HCT116 (cell line): ENCODE measurements around the gene POLR2H. TPM values are rescaled to one million over a fixed set of nuclear protein-coding genes. Genes with fewer than 3 reads are reported as not detected.

ENCODE experiments used
- ATAC-seq: fragments of 200-7000 bp; cut with Tn5 transposase; 2 replicates; pipeline ENCODE4 v1.9.1; 2020; ENCODE audit warnings: mild to moderate bottlenecking, moderate library complexity
- BruUV-seq: library from RNA; stranded (reverse); fragments of 400-500 nt; replicated peaks from 2 replicates; lab custom pipeline; 2021; lab: Mats Ljungman, UMichigan
- CTCF ChIA-PET: fragments of 300-600 bp; sonication (Branson Sonifier 250); formaldehyde crosslinking; loops from one replicate; lab custom pipeline; 2021; ENCODE audit warnings: antibody characterized with exemption; lab: Charles Lee
- POLR2A ChIA-PET: fragments of 300-600, 350-600 bp; sonication (Branson Sonifier 250); formaldehyde crosslinking; loops from one replicate; lab custom pipeline; 2021; ENCODE audit warnings: antibody characterized with exemption; lab: Charles Lee
- RAD21 ChIA-PET, 2 experiments: fragments of 300-600 bp; sonication (Branson Sonifier 250); formaldehyde crosslinking; loops; one replicate each; lab custom pipeline; 2023; ENCODE audit warnings: low total read pairs in 2 of 2; ENCODE audit not compliant: uncharacterized antibody in 2 of 2, unreplicated experiment in 2 of 2, low non-redundant PET in 1 of 2; lab: Charles Lee
- DNase-seq: peaks from one replicate; pipeline ENCODE4 v3.0.0-alpha.2; 2010; ENCODE audit warnings: low read depth, low spot score
- H2AFZ ChIP-seq: fragments of 200-600 bp; shearing (Covaris generic), sonication (generic); 2 replicates; pipeline ENCODE4 v1.6.1; 2017; ENCODE audit warnings: low read depth, mixed run types, mixed read lengths, antibody characterized with exemption, low read length; ENCODE audit not compliant: poor library complexity, severe bottlenecking
- H3K27ac ChIP-seq: 2 replicates; pipeline ENCODE4 v1.5.1; 2012; ENCODE audit warnings: low read depth, low read length
- H3K27me3 ChIP-seq: fragments of 200-600 bp; sonication (generic); 2 replicates; pipeline ENCODE4 v1.6.1; 2016; ENCODE audit warnings: mixed run types, low read length, mixed read lengths; ENCODE audit not compliant: insufficient read depth
- H3K36me3 ChIP-seq, 2 experiments: fragments of 200-500 bp in 1 of 2; fragments of 200-600 bp in 1 of 2; sonication (Bioruptor generic) in 1 of 2; sonication (generic) in 1 of 2; 2 replicates each; pipeline versions ENCODE4 v1.5.1 to v1.6.1; 2014 to 2016; ENCODE audit warnings: low read length in 2 of 2, inconsistent platforms in 1 of 2, mixed read lengths in 1 of 2, mixed run types in 1 of 2; ENCODE audit not compliant: insufficient read depth in 2 of 2, control insufficient read depth in 1 of 2
- H3K4me1 ChIP-seq, 2 experiments: fragments of 200-600 bp in 1 of 2; sonication (generic) in 1 of 2; 2 replicates each; pipeline versions ENCODE4 v1.5.1 to v1.6.1; 2012 to 2017; ENCODE audit warnings: low read length in 2 of 2, inconsistent platforms in 1 of 2, mild to moderate bottlenecking in 1 of 2, mixed read lengths in 1 of 2, mixed run types in 1 of 2, moderate library complexity in 1 of 2; ENCODE audit not compliant: insufficient read depth in 2 of 2, control insufficient read depth in 1 of 2
- H3K4me2 ChIP-seq: fragments of 200-600 bp; sonication (generic); 2 replicates; pipeline ENCODE4 v1.6.1; 2017; ENCODE audit warnings: mixed run types, low read length, mixed read lengths
- H3K4me3 ChIP-seq, 2 experiments: fragments of 200-600 bp in 1 of 2; sonication (generic) in 1 of 2; replicated peaks in 1 of 2; 2 replicates each; pipeline ENCODE4 v1.5.1; 2011 to 2016; ENCODE audit warnings: low read length in 2 of 2, control low read depth in 1 of 2, low read depth in 1 of 2, mild to moderate bottlenecking in 1 of 2, mixed read lengths in 1 of 2, mixed run types in 1 of 2
- H3K79me2 ChIP-seq: fragments of 200-600 bp; sonication (generic); 2 replicates; pipeline ENCODE4 v1.6.1; 2017; ENCODE audit warnings: mild to moderate bottlenecking, mixed run types, low read length, moderate library complexity, mixed read lengths; ENCODE audit not compliant: insufficient read depth
- H3K9ac ChIP-seq: fragments of 200-600 bp; sonication (generic); 2 replicates; pipeline ENCODE4 v1.6.1; 2016; ENCODE audit warnings: low read length, mixed read lengths
- H3K9me2 ChIP-seq: fragments of 200-600 bp; sonication (generic), shearing (Covaris generic); 2 replicates; pipeline ENCODE4 v1.6.1; 2017; ENCODE audit warnings: mixed run types, mild to moderate bottlenecking, moderate library complexity; ENCODE audit not compliant: insufficient read depth
- H3K9me3 ChIP-seq, 2 experiments: fragments of 200-500 bp in 1 of 2; fragments of 200-600 bp in 1 of 2; sonication (Bioruptor generic) in 1 of 2; sonication (generic) in 1 of 2; 2 replicates each; pipeline ENCODE4 v1.6.1; 2014 to 2017; ENCODE audit warnings: low read length in 2 of 2, mixed read lengths in 2 of 2, inconsistent platforms in 1 of 2, low read depth in 1 of 2, mild to moderate bottlenecking in 1 of 2, mixed run types in 1 of 2, moderate library complexity in 1 of 2; ENCODE audit not compliant: control insufficient read depth in 1 of 2, insufficient read depth in 1 of 2
- H4K20me1 ChIP-seq: fragments of 200-600 bp; sonication (generic), shearing (Covaris generic); 2 replicates; pipeline ENCODE4 v1.6.1; 2017; ENCODE audit warnings: mixed run types, mild to moderate bottlenecking, moderate library complexity; ENCODE audit not compliant: insufficient read depth
- CBX3 ChIP-seq: IDR thresholded peaks from 2 replicates; pipeline ENCODE4 v1.6.1; 2012; ENCODE audit warnings: low read depth
- ELF1 ChIP-seq: IDR thresholded peaks from 2 replicates; pipeline ENCODE4 v1.6.1; 2012; ENCODE audit warnings: low read depth, borderline replicate concordance
- SRF ChIP-seq: IDR thresholded peaks from 2 replicates; pipeline ENCODE4 v1.6.1; 2012; ENCODE audit warnings: low read depth
- intact Hi-C: fragments of 100-400 bp; cut with micrococcal nuclease; formaldehyde crosslinking; loops from 2 replicates; pipeline ENCODE4 v1.10.0; 2022
- total RNA-seq: library from RNA; stranded (reverse); gene quantifications from one replicate; pipeline ENCODE4 v1.2.1, GENCODE V29; 2021; ENCODE audit not compliant: unreplicated experiment
- TF ChIP-seq, protein P1 (sequence below): IDR thresholded peaks from 2 replicates; pipeline ENCODE4 v1.6.1; 2011; ENCODE audit warnings: mild to moderate bottlenecking, low read length, moderate library complexity; ENCODE audit not compliant: insufficient replicate concordance; ENCODE audit errors: extremely low read depth

Gene POLR2H
- total RNA-seq, 1 experiment from 2014 or later, result 156 TPM

DNA sequence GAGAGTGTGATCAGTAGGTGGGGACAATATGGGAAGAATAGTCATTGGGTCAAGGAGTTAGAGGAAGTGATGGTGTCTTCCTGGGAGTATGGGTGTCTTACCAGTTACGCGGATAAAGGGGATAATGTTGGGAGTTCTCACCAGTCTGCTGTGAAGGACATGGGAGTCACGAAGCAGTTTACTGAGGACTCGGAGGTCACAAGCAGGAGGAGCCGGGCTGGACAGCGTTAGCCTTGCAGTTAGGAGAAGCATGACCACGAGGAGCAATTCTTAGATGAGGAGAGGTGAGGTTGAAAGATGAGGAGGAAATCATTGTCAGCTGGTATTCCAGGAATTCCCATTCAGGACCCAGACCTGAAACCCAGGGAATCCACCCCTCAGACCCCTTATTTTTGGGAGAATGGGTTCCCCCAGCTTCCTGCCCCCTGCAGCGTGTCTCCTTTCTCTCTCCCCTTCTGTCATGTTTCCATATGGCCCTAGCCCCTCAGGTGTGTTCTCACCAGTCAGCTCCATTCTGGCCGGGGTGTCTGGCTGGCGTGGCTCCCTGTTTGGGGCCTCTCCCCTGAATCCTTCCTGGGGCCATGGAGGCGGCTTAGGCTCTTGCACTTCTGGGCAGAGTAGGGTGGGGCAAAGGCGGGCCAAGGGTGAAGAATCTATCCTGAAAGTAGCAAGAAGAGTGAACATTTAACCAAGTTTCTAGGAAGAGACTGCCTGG is 14.4 kb downstream of the POLR2H start (continued):
- no peak for TF ChIP-seq ELF1

DNA sequence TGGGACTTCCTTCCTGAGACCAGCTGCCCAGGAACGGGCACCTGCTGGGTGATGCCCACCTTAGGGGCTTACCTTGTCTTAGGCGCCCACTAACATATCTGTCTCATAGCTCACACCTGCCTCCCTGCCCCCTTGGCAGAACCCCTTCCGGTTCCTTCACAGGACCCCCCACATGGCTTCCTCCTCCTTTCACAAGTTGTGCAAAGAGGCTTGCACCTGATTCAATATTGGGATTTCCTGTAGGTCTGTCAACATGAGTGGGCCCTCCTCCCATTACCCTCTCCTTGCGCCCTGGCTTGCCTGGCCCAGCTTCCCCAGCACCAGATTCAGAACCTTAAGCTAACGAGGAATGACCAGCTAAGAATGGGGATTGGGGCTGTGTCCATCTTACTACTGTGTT is 15.9 kb downstream of the POLR2H start:
- ChIA-PET RAD21 (no interaction called here), POLR2A (no interaction called here), CTCF (no interaction called here)
- ATAC-seq (no peak), DNase-seq (no peak)
- Histone ChIP-seq H3K27me3 (no peaks in the 10 kb centered on the region), H3K4me2 (no peak overlapping the region), H4K20me1 (no peaks in the 10 kb centered on the region), H3K4me1 (peaks cover 4 to 31% of the 10 kb centered on the region in 2 experiments; a peak in 3 of 4 replicates), H3K9ac (no peak overlapping the region), H2AFZ (no peak overlapping the region), H3K36me3 (no peaks in the 10 kb centered on the region), H3K79me2 (no peaks in the 10 kb centered on the region), H3K4me3 (no peak overlapping the region), H3K9me2 (no peaks in the 10 kb centered on the region), H3K27ac (no peak overlapping the region), H3K9me3 (no peaks in the 10 kb centered on the region)
- intact Hi-C loops, result loop anchor here (10.0 kb wide), 2 partner anchors 137 to 397 kb away; no protein-coding TSS in a partner anchor
- no TSS peak for BruUV-seq
- TF ChIP-seq, protein P1, sequence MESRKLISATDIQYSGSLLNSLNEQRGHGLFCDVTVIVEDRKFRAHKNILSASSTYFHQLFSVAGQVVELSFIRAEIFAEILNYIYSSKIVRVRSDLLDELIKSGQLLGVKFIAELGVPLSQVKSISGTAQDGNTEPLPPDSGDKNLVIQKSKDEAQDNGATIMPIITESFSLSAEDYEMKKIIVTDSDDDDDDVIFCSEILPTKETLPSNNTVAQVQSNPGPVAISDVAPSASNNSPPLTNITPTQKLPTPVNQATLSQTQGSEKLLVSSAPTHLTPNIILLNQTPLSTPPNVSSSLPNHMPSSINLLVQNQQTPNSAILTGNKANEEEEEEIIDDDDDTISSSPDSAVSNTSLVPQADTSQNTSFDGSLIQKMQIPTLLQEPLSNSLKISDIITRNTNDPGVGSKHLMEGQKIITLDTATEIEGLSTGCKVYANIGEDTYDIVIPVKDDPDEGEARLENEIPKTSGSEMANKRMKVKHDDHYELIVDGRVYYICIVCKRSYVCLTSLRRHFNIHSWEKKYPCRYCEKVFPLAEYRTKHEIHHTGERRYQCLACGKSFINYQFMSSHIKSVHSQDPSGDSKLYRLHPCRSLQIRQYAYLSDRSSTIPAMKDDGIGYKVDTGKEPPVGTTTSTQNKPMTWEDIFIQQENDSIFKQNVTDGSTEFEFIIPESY, result no peak
- no peak for TF ChIP-seq SRF
- no peak for TF ChIP-seq CBX3
